K562 (cell line): ENCODE data around the gene CHAT. TPM values are rescaled to one million over a fixed set of nuclear protein-coding genes. Genes with fewer than 3 reads are reported as not detected.
A peak's percentile ranks its signal among the peaks of the same experiment; 100 is the strongest.

Experiments used
- BRCA1 ChIP-seq, 2 experiments: fragments of 450-650 bp in 1 of 2; sonication (generic) in 1 of 2; formaldehyde crosslinking in 1 of 2; IDR thresholded peaks; 2 replicates each; pipeline versions ENCODE4 v1.5.0 to v1.6.1; 2017 to 2020; ENCODE audit warnings: mild to moderate bottlenecking in 1 of 2, missing genetic modification reagents in 1 of 2
- BRD9 ChIP-seq: fragments of 450-650 bp; IDR thresholded peaks from 2 replicates; pipeline ENCODE4 v1.6.1; 2018; ENCODE audit warnings: low read depth; ENCODE audit not compliant: partially characterized antibody
- CREB1 ChIP-seq, 2 experiments: sonication (generic) in 1 of 2; formaldehyde crosslinking in 1 of 2; IDR thresholded peaks; 2 replicates each; pipeline versions ENCODE4 v1.6.1 to v1.8.0; 2012 to 2022; ENCODE audit warnings: inconsistent platforms in 1 of 2, mild to moderate bottlenecking in 1 of 2, missing genetic modification reagents in 1 of 2, moderate library complexity in 1 of 2
- FIP1L1 ChIP-seq: fragments of 200-400 bp; formaldehyde crosslinking; IDR thresholded peaks from 2 replicates; pipeline ENCODE4 v1.6.1; 2018; ENCODE audit warnings: mild to moderate bottlenecking, low read depth, low read length; ENCODE audit not compliant: poor library complexity, severe bottlenecking
- FOXJ3 ChIP-seq: sonication (generic); formaldehyde crosslinking; IDR thresholded peaks from 2 replicates; pipeline ENCODE4 v1.4.0; 2020; ENCODE audit warnings: mild to moderate bottlenecking, missing genetic modification reagents
- FOXK1 ChIP-seq: sonication (generic); formaldehyde crosslinking; IDR thresholded peaks from 2 replicates; pipeline ENCODE4 v1.8.0; 2022; ENCODE audit warnings: missing genetic modification reagents, mild to moderate bottlenecking, borderline replicate concordance
- REST ChIP-seq, 2 experiments: fragments of 450-650 bp; formaldehyde crosslinking in 1 of 2; IDR thresholded peaks; 2 replicates each; pipeline versions ENCODE4 v1.4.0 to v1.6.1; 2014 to 2020; ENCODE audit warnings: mild to moderate bottlenecking in 2 of 2, borderline replicate concordance in 1 of 2, low read depth in 1 of 2
- TEAD2 ChIP-seq: fragments of 450-650 bp; IDR thresholded peaks from 2 replicates; pipeline ENCODE4 v1.6.1; 2016; ENCODE audit warnings: missing genetic modification characterization, control low read depth, missing compliant biosample characterization
- ZNF395 ChIP-seq: fragments of 200-800 bp; sonication (Bioruptor generic); IDR thresholded peaks from 2 replicates; pipeline ENCODE4 v1.6.1; 2017; ENCODE audit warnings: missing genetic modification characterization, missing compliant biosample characterization
- ZNF609 ChIP-seq: sonication (generic); formaldehyde crosslinking; IDR thresholded peaks from 2 replicates; pipeline ENCODE4 v1.8.1; 2023; ENCODE audit warnings: missing genetic modification reagents, mild to moderate bottlenecking, borderline replicate concordance
- polyA plus RNA-seq, 8 experiments: library from polyadenylated mRNA; depleted of rRNA in 4 of 8; stranded (reverse) in 5 of 8; unstranded in 3 of 8; fragments of >200 nt; fragmentation: Nextera tagmentation in 2 of 8; fragmentation: Illumina TruSeq in 1 of 8; extraction: Ambion mirVana in 2 of 8; extraction: Trizol in 1 of 8; gene quantifications; 2 replicates each; pipeline versions ENCODE4 v1.2.1 to v1.2.3, GENCODE V29; 2011 to 2014; ENCODE audit warnings: inconsistent platforms in 1 of 8, missing spikeins in 1 of 8
- total RNA-seq, 7 experiments: library from RNA; depleted of rRNA in 6 of 7; stranded (reverse); fragments of >200 nt in 6 of 7; fragmentation: Illumina TruSeq in 2 of 7; extraction: Trizol in 2 of 7; gene quantifications; 2 replicates each; pipeline versions ENCODE4 v1.2.1 to v1.2.3, GENCODE V29; 2011 to 2021; ENCODE audit warnings: low replicate concordance in 1 of 7

Gene CHAT
- total and polyA plus RNA-seq, 9 of the 15 experiments (the other 6 are each of a cell fraction or from before 2014, with no cell fraction given), result not detected

- TF ChIP-seq REST (IDR thresholded peaks at IDR 0.05; ENCODE audit: borderline replicate concordance) (peak; percentile 100), REST (CRISPR knock-in tag; IDR thresholded peaks at IDR 0.05; ENCODE audit: low read depth) (peak; percentile 99), FOXK1 (CRISPR knock-in tag) (peak; percentile 61; the same call in 1 of the 2 replicates), TEAD2 (tag) (no peak), BRCA1 (IDR thresholded peaks at IDR 0.05) (no peak), BRCA1 (CRISPR knock-in tag; IDR thresholded peaks at IDR 0.05) (no peak), BRD9 (no peak), ZNF609 (CRISPR knock-in tag) (no peak), CREB1 (IDR thresholded peaks at IDR 0.05) (no peak), CREB1 (CRISPR knock-in tag; IDR thresholded peaks at IDR 0.05) (peak; percentile 39; the same call in 1 of the 2 replicates), ZNF395 (CRISPR knock-in tag) (peak; percentile 85), FOXJ3 (CRISPR knock-in tag) (no peak), FIP1L1 (no peak)
These were observed 6.8 kb upstream of the CHAT start (continued) for GRCh38 chr10:49606981-49607535.
